ENCODE measurements around the gene JPT1. TPM values are rescaled to one million over a fixed set of nuclear protein-coding genes. Genes with fewer than 3 reads are reported as not detected.

The JPT1 gene
- total and polyA plus RNA-seq, 4 donors = 35.1 to 140 (median 97.1) TPM

- no peaks in the 10 kb centered on the region for H3K9me3 ChIP-seq (ENCODE audit: control insufficient read depth in 4 of 4, insufficient read depth in 3 of 4, low read length in 3 of 4)
- H3K4me1 ChIP-seq (ENCODE audit: control insufficient read depth in 5 of 5, insufficient read depth in 5 of 5, low read length in 5 of 5) = peaks cover 0 to 60% (median 23%) of the 10 kb centered on the region in 5 donors
- WGBS, 2 donors = 67 to 73% methylated on average over 11 of the region's 11 CpGs
- no peaks in the 10 kb centered on the region for H3K27me3 ChIP-seq (ENCODE audit: control insufficient read depth in 3 of 3, insufficient read depth in 3 of 3, low read length in 2 of 3)
- peaks cover 0 to 5% (median 0%) of the 10 kb centered on the region in 4 donors for H3K36me3 ChIP-seq (ENCODE audit: control insufficient read depth in 4 of 4, insufficient read depth in 4 of 4, low read length in 4 of 4)
- TF ChIP-seq CTCF (IDR thresholded peaks at IDR 0.05; ENCODE audit: control extremely low read depth, extremely low read depth) = no peak
- DNase-seq = no peak
- H3K4me3 ChIP-seq = peak overlapping the region; percentile 66
- peak overlapping the region; percentile 2 to 67 for H3K9ac ChIP-seq (ENCODE audit: insufficient read depth in 1 of 2, low read length in 2 of 2)
- peak overlapping the region; percentile 92 to 99 for H3K27ac ChIP-seq (ENCODE audit: low read depth in 1 of 2, low read length in 1 of 2)
- peak; percentile 20 for ATAC-seq (ENCODE audit: insufficient read depth, low FRiP score)
Measured at GRCh38 chr17:75088465-75089417, 65.6 kb downstream of the JPT1 start.

GRCh38 chr17:75087558-75088453, 66.5 kb downstream of the JPT1 start, which contains the start of gene SLC16A5:
TSS of gene SLC16A5 (plus strand) at chr17:75087954. CDS start at chr17:75093637, 5,683 bp downstream.
- H3K27me3 ChIP-seq (ENCODE audit: control insufficient read depth in 3 of 3, insufficient read depth in 3 of 3, low read length in 2 of 3) = no peaks in the 10 kb centered on the region
- peak; percentile 91 to 94 (median 92) for DNase-seq
- H3K27ac ChIP-seq (ENCODE audit: low read depth in 1 of 2, low read length in 1 of 2) = peak within 1 kb of the TSS; percentile 92 to 99
- H3K9me3 ChIP-seq (ENCODE audit: control insufficient read depth in 4 of 4, insufficient read depth in 3 of 4, low read length in 3 of 4) = no peaks in the 10 kb centered on the region
- TF ChIP-seq CTCF (IDR thresholded peaks at IDR 0.05; ENCODE audit: control extremely low read depth, extremely low read depth) = no peak
- peak within 1 kb of the TSS; percentile 66 for H3K4me3 ChIP-seq
- peaks cover 0 to 52% (median 20%) of the 10 kb centered on the region in 5 donors for H3K4me1 ChIP-seq (ENCODE audit: control insufficient read depth in 5 of 5, insufficient read depth in 5 of 5, low read length in 5 of 5)
- no peaks in the 10 kb centered on the region for H3K36me3 ChIP-seq (ENCODE audit: control insufficient read depth in 4 of 4, insufficient read depth in 4 of 4, low read length in 4 of 4)
- peak within 1 kb of the TSS; percentile 56 to 67 for H3K9ac ChIP-seq (ENCODE audit: insufficient read depth in 1 of 2, low read length in 2 of 2)
- WGBS, 2 donors = 2 to 4% methylated on average over 58 to 69 of the region's 69 CpGs
- peak; percentile 90 for ATAC-seq (ENCODE audit: insufficient read depth, low FRiP score)

DNA sequence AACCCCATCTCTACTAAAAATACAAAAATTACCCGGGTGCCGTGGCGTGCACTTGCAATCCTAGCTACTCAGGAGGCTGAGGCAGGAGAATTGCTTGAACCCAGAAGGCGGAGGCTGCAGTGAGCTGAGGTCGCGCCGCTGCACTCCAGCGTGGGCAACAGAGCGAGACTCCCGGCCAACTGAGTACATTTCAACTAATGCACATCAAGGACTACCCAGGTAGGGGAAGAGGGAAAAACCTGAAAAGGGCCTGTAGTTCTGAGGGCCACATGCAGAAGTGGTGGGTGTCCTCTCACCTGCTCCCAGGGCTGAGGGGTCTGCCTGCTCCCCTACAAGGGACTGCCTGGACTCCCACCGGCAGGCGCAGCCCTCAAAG, 67.1 kb downstream of the JPT1 start:
- Histone ChIP-seq H3K27ac (ENCODE audit: low read depth in 1 of 2, low read length in 1 of 2) (peak overlapping the region; percentile 92 to 99), H3K9ac (ENCODE audit: insufficient read depth in 1 of 2, low read length in 2 of 2) (peak overlapping the region; percentile 34 to 56), H3K9me3 (ENCODE audit: control insufficient read depth in 4 of 4, insufficient read depth in 3 of 4, low read length in 3 of 4) (no peaks in the 10 kb centered on the region), H3K27me3 (ENCODE audit: control insufficient read depth in 3 of 3, insufficient read depth in 3 of 3, low read length in 2 of 3) (no peaks in the 10 kb centered on the region), H3K36me3 (ENCODE audit: control insufficient read depth in 4 of 4, insufficient read depth in 4 of 4, low read length in 4 of 4) (no peaks in the 10 kb centered on the region), H3K4me1 (ENCODE audit: control insufficient read depth in 5 of 5, insufficient read depth in 5 of 5, low read length in 5 of 5) (peaks cover 0 to 47% (median 15%) of the 10 kb centered on the region in 5 donors), H3K4me3 (peak overlapping the region; percentile 23)
- WGBS, 2 donors = 46 to 67% methylated on average over 12 of the region's 12 CpGs
- no peak for TF ChIP-seq CTCF (IDR thresholded peaks at IDR 0.05; ENCODE audit: control extremely low read depth, extremely low read depth)
- DNase-seq = no peak
- no peak for ATAC-seq (ENCODE audit: insufficient read depth, low FRiP score)

Measured in lung (tissue), 12 donors.